ENCODE results near the gene PDE6A. TPM values are rescaled to one million over a fixed set of nuclear protein-coding genes. Genes with fewer than 3 reads are reported as not detected.
A peak's percentile ranks its signal among the peaks of the same experiment; 100 is the strongest.

PDE6A gene
- total RNA-seq, 4 donors from 2014 or later, result 0.04 to 3.8 (median 2.2) TPM

- Histone ChIP-seq H3K36me3 (no peaks in the 10 kb centered on the region), H3K27me3 (no peaks in the 10 kb centered on the region), H3K9me3 (no peaks in the 10 kb centered on the region), H3K4me1 (peaks cover 18 to 90% (median 35%) of the 10 kb centered on the region in 3 donors), H3K4me3 (no peak overlapping the region), H3K27ac (peak overlapping the region; percentile 36 to 86 (median 72))
- no peak for DNase-seq
- intact Hi-C loops (cut with DNase I), result no loop called here
- TF ChIP-seq POLR2A (IDR thresholded peaks at IDR 0.05) (no peak), CTCF (IDR thresholded peaks at IDR 0.05) (no peak)
- 39 to 67% methylated on average over 4 of the region's 6 CpGs for WGBS, 2 donors
Observed at GRCh38 chr5:149938791-149939358, 5.7 kb downstream of the PDE6A start.

- Histone ChIP-seq H3K27ac (peak overlapping the region in 3 of 4 donors; percentile 63 to 86 (median 80)), H3K36me3 (no peaks in the 10 kb centered on the region), H3K4me1 (peaks cover 18 to 84% (median 32%) of the 10 kb centered on the region in 3 donors), H3K27me3 (no peaks in the 10 kb centered on the region), H3K4me3 (no peak overlapping the region), H3K9me3 (no peaks in the 10 kb centered on the region)
- 34 to 40% methylated on average over 2 of the region's 2 CpGs for WGBS, 2 donors
- TF ChIP-seq CTCF (IDR thresholded peaks at IDR 0.05), result no peak
- intact Hi-C loops (cut with DNase I), result no loop called here
- DNase-seq, result no peak
Observed at GRCh38 chr5:149938279-149938678, 6.3 kb downstream of the PDE6A start.

- peak overlapping the region in 2 of 4 donors; percentile 80 to 86 for H3K27ac ChIP-seq
Observed at GRCh38 chr5:149937610-149938009, 7.0 kb downstream of the PDE6A start.

GRCh38 chr5:149936700-149937091, 7.9 kb downstream of the PDE6A start:
- DNase-seq, result no peak
- Histone ChIP-seq H3K27ac (peak overlapping the region in 2 of 4 donors; percentile 80 to 86), H3K36me3 (no peaks in the 10 kb centered on the region), H3K9me3 (no peaks in the 10 kb centered on the region), H3K4me3 (no peak overlapping the region), H3K4me1 (peaks cover 18 to 68% (median 24%) of the 10 kb centered on the region in 3 donors), H3K27me3 (peaks cover 0 to 6% (median 0%) of the 10 kb centered on the region in 4 donors)
- WGBS, 2 donors, result 70 to 76% methylated on average over 3 of the region's 3 CpGs
- no peak for TF ChIP-seq CTCF (IDR thresholded peaks at IDR 0.05)
- TF ChIP-seq POLR2A (IDR thresholded peaks at IDR 0.05), result no peak
- intact Hi-C loops (cut with DNase I), result no loop called here

More at GRCh38 chr5:149937610-149938009, 7.0 kb downstream of the PDE6A start:
- Histone ChIP-seq H3K4me3 (no peak overlapping the region), H3K4me1 (peaks cover 18 to 77% (median 29%) of the 10 kb centered on the region in 3 donors), H3K9me3 (no peaks in the 10 kb centered on the region), H3K27me3 (peaks cover 0 to 4% (median 0%) of the 10 kb centered on the region in 4 donors), H3K36me3 (no peaks in the 10 kb centered on the region)
- no peak for DNase-seq
- intact Hi-C loops (cut with DNase I), result no loop called here
- 25 to 71% methylated on average over 1 of the region's 1 CpG for WGBS, 2 donors
- TF ChIP-seq POLR2A (IDR thresholded peaks at IDR 0.05) (no peak), CTCF (IDR thresholded peaks at IDR 0.05) (no peak)

- H3K36me3 ChIP-seq, result no peaks in the 10 kb centered on the region
- H3K9me3 ChIP-seq, result no peaks in the 10 kb centered on the region
- TF ChIP-seq CTCF (IDR thresholded peaks at IDR 0.05), result no peak
- TF ChIP-seq POLR2A (IDR thresholded peaks at IDR 0.05), result no peak
- intact Hi-C loops (cut with DNase I), result no loop called here
- peak overlapping the region; percentile 53 to 86 (median 76) for H3K27ac ChIP-seq
- WGBS, 2 donors, result 33 to 47% methylated on average over 1 of the region's 1 CpG
- peaks cover 0 to 6% (median 0%) of the 10 kb centered on the region in 4 donors for H3K27me3 ChIP-seq
- H3K4me1 ChIP-seq, result peaks cover 13 to 63% (median 24%) of the 10 kb centered on the region in 3 donors
- DNase-seq, result no peak
- H3K4me3 ChIP-seq, result no peak overlapping the region
Observed at GRCh38 chr5:149936044-149936699, 8.4 kb downstream of the PDE6A start.
